C4-2B (cell line): ENCODE measurements around the gene KLF11.

ENCODE experiments used
- H3K27ac ChIP-seq: fragments of 450-650 bp; 2 replicates; pipeline ENCODE4 v1.5.1; 2017
- CTCF ChIP-seq: fragments of 450-650 bp; conservative IDR thresholded peaks from 2 replicates; pipeline ENCODE4 v1.5.1; 2017; ENCODE audit warnings: mild to moderate bottlenecking
- ZFX ChIP-seq: fragments of 450-650 bp; IDR thresholded peaks from 2 replicates; pipeline ENCODE4 v1.6.1; 2017

KLF11 gene

GRCh38 chr2:10080536-10081304 is 37.4 kb downstream of the KLF11 start:
- TF ChIP-seq ZFX (no peak), CTCF (no peak)
- no peak overlapping the region for H3K27ac ChIP-seq

- no peak overlapping the region for H3K27ac ChIP-seq
- TF ChIP-seq CTCF (no peak), ZFX (no peak)
Measured at GRCh38 chr2:10083046-10083445, 39.7 kb downstream of the KLF11 start.

DNA sequence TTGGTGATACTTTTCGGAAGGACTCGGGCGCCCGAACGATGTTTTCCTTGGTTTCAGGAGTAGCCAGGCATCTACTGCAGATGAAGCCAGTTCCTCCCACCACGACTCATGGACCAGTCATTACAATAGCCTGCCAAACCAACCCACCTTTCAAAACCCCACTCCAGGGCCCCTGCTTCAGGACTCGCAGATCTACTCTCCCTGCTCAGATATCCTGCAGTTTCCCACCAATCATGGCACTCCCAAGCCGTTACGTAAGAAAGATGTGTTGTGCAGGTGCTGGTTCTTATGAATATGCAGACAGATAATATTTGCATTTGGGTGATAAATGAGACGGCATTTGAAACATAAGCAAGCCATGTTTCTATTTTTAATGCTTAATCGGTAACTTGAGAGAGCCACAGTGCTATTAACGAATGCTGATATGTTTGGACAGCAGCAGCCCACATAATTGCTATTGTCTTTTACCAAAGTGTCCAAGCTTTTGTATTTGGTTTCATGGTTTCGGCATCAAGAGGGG is 40.4 kb downstream of the KLF11 start:
- TF ChIP-seq ZFX = no peak
- TF ChIP-seq CTCF = no peak
- no peak overlapping the region for H3K27ac ChIP-seq

DNA sequence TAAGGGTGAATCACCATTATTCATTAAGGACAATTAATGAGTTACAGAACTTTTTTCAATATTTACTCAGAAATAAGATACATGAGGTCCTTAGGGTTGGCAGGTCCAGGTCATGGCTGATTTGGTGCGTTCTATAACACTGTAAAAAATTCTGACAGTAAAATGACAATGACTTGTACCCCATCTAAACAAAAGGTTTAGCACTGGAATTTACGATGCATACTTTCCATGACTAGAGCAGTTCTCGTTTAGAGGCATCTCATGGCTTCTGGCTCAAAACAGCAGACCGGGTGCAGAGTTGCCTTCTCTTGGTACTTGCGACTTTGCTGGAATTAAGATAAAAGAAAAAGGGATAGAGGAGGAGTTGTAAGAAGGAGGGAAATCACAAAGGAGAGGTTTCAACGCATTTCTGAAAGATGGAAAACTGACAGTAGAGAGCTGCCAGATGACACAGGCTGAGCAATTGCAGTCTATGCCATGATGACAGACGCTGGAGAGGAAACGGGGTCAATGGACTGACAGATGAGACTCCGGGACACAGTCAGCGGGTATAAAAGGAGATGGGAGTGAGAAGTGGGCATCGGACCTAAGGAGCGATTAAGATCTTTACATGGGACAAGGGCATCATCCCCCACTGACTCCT is 41.0 kb downstream of the KLF11 start:
- no peak overlapping the region for H3K27ac ChIP-seq
- TF ChIP-seq CTCF = no peak
- TF ChIP-seq ZFX = no peak

DNA sequence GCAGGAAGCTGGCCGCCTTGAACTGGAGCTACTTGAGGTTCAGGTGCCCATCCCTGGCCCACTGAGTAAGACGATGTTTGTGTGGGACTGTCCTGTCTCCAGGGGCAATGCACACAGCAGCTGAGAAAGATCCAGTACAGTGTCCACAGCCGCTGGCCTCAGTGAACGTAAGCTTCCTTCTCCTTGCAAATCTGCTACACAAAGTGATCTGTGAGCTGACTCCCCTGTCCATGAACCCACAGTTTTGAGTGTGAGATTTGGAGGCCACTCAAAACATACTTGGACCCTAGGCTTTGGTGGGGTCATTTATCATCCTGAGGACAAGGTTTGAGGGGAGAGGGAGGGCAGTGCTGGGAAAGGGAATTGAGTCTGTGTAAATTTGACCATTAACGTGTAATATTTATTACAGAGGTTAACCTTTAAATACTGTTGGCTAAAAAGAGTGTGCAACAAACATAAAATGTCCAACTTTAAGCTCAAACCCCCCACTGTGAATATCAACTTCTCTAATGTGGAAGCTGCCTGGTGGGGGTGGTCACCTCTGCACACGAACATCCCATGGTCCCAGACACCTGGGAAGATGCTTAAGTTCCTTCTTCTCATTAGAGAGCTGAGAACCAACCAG is 41.8 kb downstream of the KLF11 start:
- H3K27ac ChIP-seq = no peak overlapping the region
- TF ChIP-seq ZFX (no peak), CTCF (no peak)

DNA sequence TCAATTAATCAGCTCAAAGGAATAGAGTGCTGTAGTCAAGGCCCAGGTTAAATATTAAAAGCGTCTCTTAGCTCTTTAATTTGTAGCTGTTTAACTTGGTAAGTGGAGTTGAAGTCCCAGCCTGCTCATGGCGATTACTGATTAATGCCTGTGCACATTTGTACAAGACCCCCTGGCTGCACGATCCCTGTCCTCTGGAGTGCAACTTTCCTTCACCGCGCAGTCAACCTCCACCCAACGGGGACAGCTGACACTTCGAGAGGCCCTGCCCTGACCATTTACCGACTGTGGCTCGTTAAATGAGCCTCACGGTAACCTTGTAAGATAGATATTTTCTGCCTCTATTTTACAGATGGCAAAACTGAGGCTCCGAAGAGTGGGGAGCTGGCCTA is 42.3 kb downstream of the KLF11 start:
- H3K27ac ChIP-seq = no peak overlapping the region
- no peak for TF ChIP-seq ZFX
- TF ChIP-seq CTCF = no peak

DNA sequence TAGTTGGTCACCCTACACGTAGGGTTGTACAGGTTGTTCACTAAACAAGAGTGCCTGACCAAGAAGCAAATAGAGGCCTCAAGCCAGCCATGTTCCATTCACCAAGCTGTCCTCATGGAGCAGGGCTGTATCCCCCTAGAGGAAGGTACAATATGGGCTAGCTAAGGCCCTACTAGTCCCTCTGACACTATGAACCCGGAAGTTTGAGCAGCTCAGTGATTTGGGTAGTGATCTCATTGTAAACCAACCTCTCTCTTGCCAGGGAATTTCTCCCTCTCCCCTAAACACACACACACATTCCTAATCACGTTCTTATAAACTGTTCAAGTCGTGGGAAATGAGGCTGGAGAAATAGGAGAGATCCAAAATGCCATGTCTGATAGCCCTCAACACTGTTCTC is 43.6 kb downstream of the KLF11 start:
- no peak for TF ChIP-seq CTCF
- no peak for TF ChIP-seq ZFX
- no peak overlapping the region for H3K27ac ChIP-seq
